Upper lobe of left lung (tissue), 4 donors: Measurements from ENCODE around the gene MPPED2.

Source experiments
- POLR2A ChIP-seq, 4 donors: fragments of 450-650 bp; IDR thresholded peaks; one replicate each; pipeline ENCODE4 v1.5.1; 2016 to 2017; ENCODE audit warnings: antibody characterized with exemption in 4 of 4, mild to moderate bottlenecking in 2 of 4
- POLR2AphosphoS5 ChIP-seq, 2 donors: sonication (generic); formaldehyde crosslinking; IDR thresholded peaks; one replicate each; pipeline ENCODE4 v1.5.1; 2017; ENCODE audit warnings: antibody characterized with exemption in 2 of 2
- TF ChIP-seq, protein P1 (sequence below), 6 experiments: fragments of 450-650 bp in 4 of 6; fragments of 200-600 bp in 2 of 6; sonication (generic) in 2 of 6; IDR thresholded peaks; one replicate each; pipeline ENCODE4 v1.5.1; 2016 to 2019; ENCODE audit warnings: antibody characterized with exemption in 6 of 6

DNA sequence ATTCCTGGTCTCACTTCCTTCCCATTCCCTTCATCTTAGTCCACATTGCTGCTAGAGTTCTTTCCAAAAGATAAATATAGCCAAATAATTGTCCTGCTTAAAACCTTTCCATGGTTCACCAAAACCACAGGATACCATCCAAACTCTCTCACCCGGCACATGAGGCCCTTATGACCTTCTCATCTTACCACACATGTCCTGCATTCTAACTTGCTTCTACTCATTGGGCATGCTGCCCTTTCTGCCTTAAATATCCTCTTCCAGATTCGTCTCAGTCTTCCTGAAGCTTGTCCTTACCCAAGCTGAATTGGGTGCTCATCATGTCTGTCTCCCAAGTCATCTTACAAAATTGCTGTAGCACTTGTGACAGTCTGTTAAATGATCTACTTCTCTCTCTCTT is 114.9 kb downstream of the MPPED2 start:
- TF ChIP-seq, protein P1, sequence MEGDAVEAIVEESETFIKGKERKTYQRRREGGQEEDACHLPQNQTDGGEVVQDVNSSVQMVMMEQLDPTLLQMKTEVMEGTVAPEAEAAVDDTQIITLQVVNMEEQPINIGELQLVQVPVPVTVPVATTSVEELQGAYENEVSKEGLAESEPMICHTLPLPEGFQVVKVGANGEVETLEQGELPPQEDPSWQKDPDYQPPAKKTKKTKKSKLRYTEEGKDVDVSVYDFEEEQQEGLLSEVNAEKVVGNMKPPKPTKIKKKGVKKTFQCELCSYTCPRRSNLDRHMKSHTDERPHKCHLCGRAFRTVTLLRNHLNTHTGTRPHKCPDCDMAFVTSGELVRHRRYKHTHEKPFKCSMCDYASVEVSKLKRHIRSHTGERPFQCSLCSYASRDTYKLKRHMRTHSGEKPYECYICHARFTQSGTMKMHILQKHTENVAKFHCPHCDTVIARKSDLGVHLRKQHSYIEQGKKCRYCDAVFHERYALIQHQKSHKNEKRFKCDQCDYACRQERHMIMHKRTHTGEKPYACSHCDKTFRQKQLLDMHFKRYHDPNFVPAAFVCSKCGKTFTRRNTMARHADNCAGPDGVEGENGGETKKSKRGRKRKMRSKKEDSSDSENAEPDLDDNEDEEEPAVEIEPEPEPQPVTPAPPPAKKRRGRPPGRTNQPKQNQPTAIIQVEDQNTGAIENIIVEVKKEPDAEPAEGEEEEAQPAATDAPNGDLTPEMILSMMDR (IDR thresholded peaks at IDR 0.05) = no peak
- TF ChIP-seq POLR2AphosphoS5 (IDR thresholded peaks at IDR 0.05) (no peak), POLR2A (IDR thresholded peaks at IDR 0.05) (no peak)
